Endometrial microvascular endothelial cells (primary cell): ENCODE results near the gene COQ8A. TPM values are rescaled to one million over a fixed set of nuclear protein-coding genes. Genes with fewer than 3 reads are reported as not detected.

ENCODE experiments used
- in situ Hi-C: cut with HindIII; loops from 2 replicates; pipeline ENCODE4 v1.10.0; 2017; ENCODE audit warnings: low sequenced_read_pairs, low pct_unique_long_range_greater_than_20kb; ENCODE audit errors: inconsistent ontology term
- total RNA-seq: library from RNA; depleted of rRNA; stranded (reverse); fragments of >200 nt; gene quantifications from one replicate; pipeline ENCODE4 v1.2.3, GENCODE V29; 2015; ENCODE audit errors: inconsistent ontology term

The COQ8A gene
- total RNA-seq, 1 donor from 2014 or later, result 14.9 TPM

GRCh38 chr1:226979517-226980121 lies 39.5 kb downstream of the COQ8A start:
- in situ Hi-C loops, result no loop called here

GRCh38 chr1:226980122-226980560 lies 40.0 kb downstream of the COQ8A start:
- in situ Hi-C loops, result no loop called here

GRCh38 chr1:226980565-226981385 lies 40.7 kb downstream of the COQ8A start:
- in situ Hi-C loops, result no loop called here

- in situ Hi-C loops, result no loop called here
Measured at GRCh38 chr1:226981386-226981817, 41.3 kb downstream of the COQ8A start.

GRCh38 chr1:226981838-226982237 lies 41.7 kb downstream of the COQ8A start:
- in situ Hi-C loops, result no loop called here

GRCh38 chr1:226982451-226983177 lies 42.5 kb downstream of the COQ8A start:
- in situ Hi-C loops, result no loop called here

GRCh38 chr1:226983247-226983991 lies 43.3 kb downstream of the COQ8A start:
- in situ Hi-C loops, result no loop called here

GRCh38 chr1:226983992-226984364 lies 43.9 kb downstream of the COQ8A start:
- in situ Hi-C loops, result no loop called here

- in situ Hi-C loops, result no loop called here
Measured at GRCh38 chr1:226984521-226985238, 44.6 kb downstream of the COQ8A start.

- in situ Hi-C loops, result no loop called here
Measured at GRCh38 chr1:226985239-226985838, 45.2 kb downstream of the COQ8A start.

- in situ Hi-C loops, result no loop called here
Measured at GRCh38 chr1:226985839-226986463, 45.9 kb downstream of the COQ8A start.

- in situ Hi-C loops, result no loop called here
Measured at GRCh38 chr1:226986496-226987178, 46.5 kb downstream of the COQ8A start.

GRCh38 chr1:226987179-226987536 lies 47.1 kb downstream of the COQ8A start:
- in situ Hi-C loops, result no loop called here

- in situ Hi-C loops, result no loop called here
Measured at GRCh38 chr1:226987623-226988333, 47.7 kb downstream of the COQ8A start.

- in situ Hi-C loops, result no loop called here
Measured at GRCh38 chr1:226988334-226988666, 48.2 kb downstream of the COQ8A start.

GRCh38 chr1:226989085-226989920 lies 49.2 kb downstream of the COQ8A start:
- in situ Hi-C loops, result no loop called here
